Activated CD4-positive, alpha-beta T cell treated with anti-CD3 and anti-CD28 coated beads, Interleukin-2, amount 10 ng/mL, durations not matched to agents 24 days and 14 days (primary cell): Measurements from ENCODE around the gene SPRING1. TPM values are rescaled to one million over a fixed set of nuclear protein-coding genes. Genes with fewer than 3 reads are reported as not detected.

ENCODE experiments used
- DNase-seq: peaks from one replicate; pipeline ENCODE4 v3.0.0; 2022
- H3K27ac Mint-ChIP-seq: one replicate; pipeline ENCODE4 v1.8.0; 2022; ENCODE audit warnings: mild to moderate bottlenecking, mixed read lengths
- H3K27me3 Mint-ChIP-seq: one replicate; pipeline ENCODE4 v1.8.0; 2022; ENCODE audit warnings: mixed read lengths
- H3K36me3 Mint-ChIP-seq: one replicate; pipeline ENCODE4 v1.8.0; 2022; ENCODE audit warnings: low read depth, mild to moderate bottlenecking, mixed read lengths
- H3K4me1 Mint-ChIP-seq: one replicate; pipeline ENCODE4 v1.8.0; 2021; ENCODE audit warnings: mixed read lengths
- H3K4me3 Mint-ChIP-seq: one replicate; pipeline ENCODE4 v1.8.0; 2022; ENCODE audit warnings: mild to moderate bottlenecking, moderate library complexity, mixed read lengths
- H3K9me3 Mint-ChIP-seq: one replicate; pipeline ENCODE4 v1.8.0; 2021; ENCODE audit warnings: mixed read lengths
- intact Hi-C: fragments of 100-400 bp; cut with micrococcal nuclease; formaldehyde crosslinking; loops from one replicate; pipeline ENCODE4 v1.15.1; 2023
- total RNA-seq: library from RNA; stranded (reverse); gene quantifications from 2 replicates; pipeline ENCODE4 v1.2.3, GENCODE V29; 2022

The SPRING1 gene, protein sequence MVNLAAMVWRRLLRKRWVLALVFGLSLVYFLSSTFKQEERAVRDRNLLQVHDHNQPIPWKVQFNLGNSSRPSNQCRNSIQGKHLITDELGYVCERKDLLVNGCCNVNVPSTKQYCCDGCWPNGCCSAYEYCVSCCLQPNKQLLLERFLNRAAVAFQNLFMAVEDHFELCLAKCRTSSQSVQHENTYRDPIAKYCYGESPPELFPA
- 28.6 and 29.2 TPM in 2 replicates for total RNA-seq

DNA sequence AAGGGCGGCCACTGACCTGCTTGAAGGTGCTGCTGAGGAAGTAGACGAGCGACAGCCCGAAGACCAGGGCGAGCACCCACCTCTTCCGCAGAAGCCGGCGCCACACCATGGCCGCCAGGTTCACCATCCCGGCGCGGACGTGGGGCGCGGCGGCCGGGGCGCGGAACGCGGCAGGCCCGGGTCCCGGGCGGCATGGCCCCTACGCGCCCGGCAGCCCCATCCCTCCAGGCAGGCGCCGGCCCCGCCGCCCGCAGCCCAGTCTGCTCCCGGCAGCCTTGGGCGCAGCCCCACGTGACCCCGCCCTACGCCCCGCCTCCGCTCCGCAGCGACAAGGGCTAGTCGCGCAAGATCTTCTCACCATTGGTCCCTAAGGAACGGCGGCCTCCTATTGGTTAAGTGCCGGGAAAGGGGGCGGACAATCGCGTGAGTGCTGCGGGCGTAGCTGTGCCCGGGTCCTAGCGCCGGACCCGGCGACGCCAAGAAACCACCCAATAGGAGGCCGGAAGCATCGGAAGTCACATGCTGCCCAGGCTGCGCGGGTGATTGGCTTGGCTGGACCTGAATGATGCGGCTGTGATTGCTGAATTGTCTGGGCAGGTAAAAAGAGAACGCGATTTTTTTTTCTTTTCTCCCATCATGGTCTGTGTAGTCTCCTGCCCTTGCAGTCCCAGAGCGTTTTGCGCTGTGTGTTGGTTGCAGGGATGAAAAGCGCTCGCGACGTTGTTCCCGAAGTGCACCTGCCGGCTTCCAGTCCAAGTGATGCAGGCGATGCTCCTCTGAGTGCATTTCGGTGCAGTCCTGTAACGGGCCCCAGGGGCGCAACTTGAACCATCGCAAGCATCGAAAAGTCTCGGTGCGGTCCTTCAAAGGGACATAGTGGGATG, at the start of gene SPRING1, which contains the start of gene RNFT2:
Gene SPRING1, minus strand, starts transcription at position 296 of the 884 bp plus-strand sequence. Its CDS starts 169 bp downstream, at position 127.
Gene RNFT2, plus strand, starts transcription at position 542 of the 884 bp plus-strand sequence. CDS start 2,183 bp downstream, outside the sequence.
- H3K9me3 Mint-ChIP-seq: no peaks in the 10 kb centered on the region
- DNase-seq: peak; percentile 100
- intact Hi-C loops: loop anchor here (1.0 to 5.0 kb wide), 6 partner anchors 81 to 461 kb away; partner anchors contain the start of genes FBXO21, MED13L and TESC
- peaks cover 19% of the 10 kb centered on the region for H3K36me3 Mint-ChIP-seq
- no peaks in the 10 kb centered on the region for H3K27me3 Mint-ChIP-seq
- peak within 1 kb of the TSS; percentile 87 for H3K4me3 Mint-ChIP-seq
- peaks cover 13% of the 10 kb centered on the region for H3K4me1 Mint-ChIP-seq
- H3K27ac Mint-ChIP-seq: peak within 1 kb of the TSS; percentile 89

DNA sequence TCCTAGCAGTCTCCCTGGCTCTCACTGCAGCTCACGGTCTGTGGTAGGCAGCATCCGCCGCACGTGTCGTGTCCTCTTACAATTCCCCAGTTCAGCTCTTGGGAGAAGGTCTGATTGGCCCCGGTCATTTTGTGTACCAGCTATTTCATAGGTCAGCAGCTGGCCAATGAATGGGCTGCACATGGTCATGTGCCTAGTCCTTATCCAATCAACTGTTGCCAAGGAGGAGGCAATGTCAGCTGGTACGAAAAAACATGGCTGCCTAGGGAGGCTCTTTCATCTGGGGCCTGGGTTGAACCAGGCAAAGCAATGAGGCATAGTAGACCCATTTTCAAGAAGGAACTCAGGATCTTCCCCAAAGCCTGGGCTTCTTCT, 46.4 kb upstream of the SPRING1 start:
- no peaks in the 10 kb centered on the region for H3K9me3 Mint-ChIP-seq
- H3K27me3 Mint-ChIP-seq: no peaks in the 10 kb centered on the region
- DNase-seq: no peak
- H3K4me3 Mint-ChIP-seq: no peak overlapping the region
- H3K36me3 Mint-ChIP-seq: no peaks in the 10 kb centered on the region
- no peaks in the 10 kb centered on the region for H3K4me1 Mint-ChIP-seq
- intact Hi-C loops: no loop called here
- no peak overlapping the region for H3K27ac Mint-ChIP-seq

DNA sequence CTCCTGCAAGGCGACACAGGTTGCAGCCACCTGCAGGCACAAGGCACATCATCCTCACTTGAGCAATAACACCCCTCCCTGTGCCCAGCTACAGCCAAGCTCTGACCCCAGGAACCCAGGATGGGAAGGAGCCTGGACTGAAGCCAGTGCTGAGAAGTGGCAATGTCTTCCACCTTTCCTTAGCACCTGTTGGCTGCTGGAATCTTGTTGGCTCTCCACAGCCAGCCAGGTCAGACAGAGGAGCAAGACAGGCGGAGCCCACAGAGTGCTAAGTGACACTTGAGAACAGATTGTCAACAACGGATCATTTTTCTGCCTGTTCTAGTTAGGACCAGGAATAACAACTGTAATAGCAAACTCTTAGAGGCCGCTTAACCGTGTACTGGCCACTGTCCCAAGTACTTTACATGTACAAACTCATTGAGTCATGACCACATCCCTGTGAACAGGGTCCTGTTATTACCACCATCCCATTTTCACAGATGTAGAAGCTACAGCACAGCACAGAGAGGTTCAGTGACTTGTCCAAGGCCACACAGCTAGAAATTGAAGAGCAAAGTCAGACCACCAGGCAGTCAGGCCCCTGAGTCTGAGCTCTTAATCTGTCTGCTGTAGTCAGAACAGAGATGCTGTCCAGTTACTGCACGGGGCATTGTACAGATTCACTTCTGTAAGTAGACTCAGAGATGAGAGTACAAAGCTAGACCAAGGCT, 45.8 kb upstream of the SPRING1 start:
- Mint-ChIP-seq H3K36me3 (no peaks in the 10 kb centered on the region), H3K4me3 (no peak overlapping the region), H3K9me3 (no peaks in the 10 kb centered on the region), H3K27ac (no peak overlapping the region), H3K4me1 (no peaks in the 10 kb centered on the region), H3K27me3 (no peaks in the 10 kb centered on the region)
- no peak for DNase-seq
- intact Hi-C loops: no loop called here

DNA sequence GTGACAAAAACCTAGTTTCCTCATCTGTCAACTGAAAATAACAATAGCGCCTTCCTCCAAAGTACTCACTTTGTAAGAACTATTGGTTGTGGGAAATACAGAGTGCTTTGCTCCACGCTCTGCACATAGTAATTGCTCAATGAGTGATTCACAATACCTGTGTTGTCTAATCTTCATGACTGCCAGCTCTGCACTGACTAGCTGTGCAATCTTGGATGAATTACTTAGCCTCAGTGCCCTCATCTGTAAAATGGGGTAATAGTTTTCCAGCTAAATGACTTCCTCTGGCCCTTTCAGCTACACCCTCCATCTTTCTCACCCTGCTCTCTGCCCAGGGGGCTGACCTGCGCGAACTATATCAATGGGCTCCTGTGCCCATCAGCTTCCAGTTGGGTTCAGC, 43.1 kb upstream of the SPRING1 start:
- Mint-ChIP-seq H3K9me3 (no peaks in the 10 kb centered on the region), H3K4me1 (no peaks in the 10 kb centered on the region), H3K27ac (no peak overlapping the region), H3K36me3 (no peaks in the 10 kb centered on the region), H3K4me3 (no peak overlapping the region), H3K27me3 (no peaks in the 10 kb centered on the region)
- DNase-seq: no peak
- intact Hi-C loops: no loop called here

DNA sequence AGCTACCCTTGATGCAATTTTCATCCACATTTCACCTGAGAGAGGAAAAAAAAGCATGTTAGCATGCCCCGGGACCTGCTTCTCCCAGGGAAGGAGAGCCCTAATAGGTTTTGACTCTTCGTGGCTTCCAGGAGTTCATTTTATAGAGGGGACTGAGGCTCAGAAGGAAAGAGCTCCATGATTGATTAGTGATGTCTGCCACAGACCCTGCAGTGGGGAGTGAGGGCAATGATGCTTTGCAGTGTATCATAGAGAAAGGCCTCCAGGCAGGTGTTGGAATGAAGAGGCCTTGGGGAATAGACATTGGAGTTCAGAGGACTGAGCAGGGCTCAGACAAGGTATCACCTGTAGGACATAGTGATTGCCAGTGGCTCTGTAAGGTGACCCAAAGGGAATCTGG, 41.7 kb upstream of the SPRING1 start:
- Mint-ChIP-seq H3K27ac (no peak overlapping the region), H3K9me3 (no peaks in the 10 kb centered on the region), H3K4me3 (no peak overlapping the region), H3K36me3 (no peaks in the 10 kb centered on the region), H3K4me1 (no peaks in the 10 kb centered on the region), H3K27me3 (no peaks in the 10 kb centered on the region)
- intact Hi-C loops: no loop called here
- DNase-seq: no peak

DNA sequence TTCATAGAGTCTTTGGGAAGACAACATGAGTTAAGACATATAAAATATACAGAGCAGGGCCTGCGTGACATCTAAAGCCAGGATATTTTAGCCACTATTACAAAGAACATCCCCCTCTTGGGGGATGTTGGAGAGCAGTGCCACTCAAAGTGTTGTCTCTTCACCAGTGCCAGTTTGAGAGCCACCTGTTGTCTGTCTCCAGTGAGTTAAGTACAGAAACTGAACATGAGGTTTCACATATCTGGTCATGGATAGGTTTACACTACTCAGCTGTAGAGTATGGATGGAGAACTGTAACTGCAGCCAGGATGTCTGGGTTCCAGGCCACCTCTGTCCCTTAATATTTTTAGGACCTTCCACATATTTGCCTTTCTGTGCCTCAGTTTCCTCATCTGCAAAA, 39.4 kb upstream of the SPRING1 start:
- Mint-ChIP-seq H3K27ac (no peak overlapping the region), H3K27me3 (no peaks in the 10 kb centered on the region), H3K4me3 (no peak overlapping the region), H3K36me3 (no peaks in the 10 kb centered on the region), H3K9me3 (no peaks in the 10 kb centered on the region), H3K4me1 (peaks cover 2% of the 10 kb centered on the region)
- intact Hi-C loops: no loop called here
- DNase-seq: no peak

DNA sequence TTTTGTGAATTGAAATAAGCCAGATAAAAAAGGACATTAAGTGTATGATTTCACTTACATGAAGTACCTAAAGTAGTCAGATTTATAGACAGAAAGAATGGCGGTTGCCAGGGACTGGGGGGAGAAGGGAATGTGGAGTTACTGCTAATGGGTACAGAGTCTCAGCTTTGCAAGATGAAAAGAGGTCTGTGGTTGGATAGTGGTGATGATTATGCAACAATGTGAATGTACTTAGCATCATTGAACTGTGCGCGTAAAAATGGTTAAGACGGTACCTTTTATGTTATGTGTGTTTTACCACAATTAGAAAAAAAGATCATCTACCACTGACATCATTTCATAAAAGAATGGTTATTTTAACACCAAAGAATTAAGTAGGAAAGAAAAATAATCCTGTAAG, 36.2 kb upstream of the SPRING1 start:
- intact Hi-C loops: no loop called here
- no peaks in the 10 kb centered on the region for H3K36me3 Mint-ChIP-seq
- peaks cover 2% of the 10 kb centered on the region for H3K4me1 Mint-ChIP-seq
- H3K4me3 Mint-ChIP-seq: no peak overlapping the region
- no peaks in the 10 kb centered on the region for H3K9me3 Mint-ChIP-seq
- no peak for DNase-seq
- H3K27ac Mint-ChIP-seq: no peak overlapping the region
- no peaks in the 10 kb centered on the region for H3K27me3 Mint-ChIP-seq

DNA sequence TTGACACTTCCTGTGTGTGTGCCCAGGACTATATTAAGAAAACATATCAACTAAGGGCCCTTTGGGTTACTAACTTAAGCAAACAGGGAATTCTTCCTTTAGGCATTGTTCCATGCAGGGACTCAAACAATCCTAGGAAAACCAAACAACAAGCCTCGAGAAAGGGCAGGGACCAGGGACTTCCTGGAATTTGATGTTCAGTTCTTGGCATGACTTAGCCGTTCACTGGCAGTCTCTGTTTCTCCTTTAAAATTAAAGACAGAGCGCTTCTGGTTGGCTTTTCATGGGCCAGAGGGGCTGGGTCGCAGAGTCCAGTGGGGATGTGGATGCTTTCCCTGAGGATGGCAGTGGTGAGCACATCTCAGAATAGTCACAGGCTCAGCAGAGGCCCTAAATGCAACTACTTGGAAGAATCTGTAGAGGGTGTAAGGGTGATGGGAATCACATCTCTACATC, 35.4 kb upstream of the SPRING1 start:
- Mint-ChIP-seq H3K27me3 (no peaks in the 10 kb centered on the region), H3K36me3 (no peaks in the 10 kb centered on the region), H3K4me1 (peaks cover 2% of the 10 kb centered on the region), H3K27ac (no peak overlapping the region), H3K4me3 (no peak overlapping the region), H3K9me3 (no peaks in the 10 kb centered on the region)
- no peak for DNase-seq
- intact Hi-C loops: no loop called here

DNA sequence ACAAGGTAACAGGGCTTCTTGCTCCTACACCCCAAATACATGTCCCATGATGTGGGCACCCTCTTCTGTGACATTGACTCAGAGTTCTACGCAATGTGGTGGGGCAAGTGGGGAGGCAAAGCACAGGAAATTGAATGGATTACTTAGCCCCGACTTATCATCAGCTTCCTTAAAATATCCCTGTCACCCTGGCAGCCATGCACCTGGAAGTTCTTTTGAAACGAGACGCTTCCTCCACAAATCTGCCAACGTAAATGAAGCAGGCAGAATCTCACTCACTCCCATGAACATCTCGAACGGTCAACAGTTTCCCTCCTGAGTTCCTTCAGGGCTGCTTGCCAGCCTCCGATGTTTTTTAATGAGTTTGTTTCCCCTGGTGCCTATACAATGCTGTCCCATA, 33.8 kb upstream of the SPRING1 start:
- no peak overlapping the region for H3K27ac Mint-ChIP-seq
- intact Hi-C loops: no loop called here
- H3K36me3 Mint-ChIP-seq: no peaks in the 10 kb centered on the region

DNA sequence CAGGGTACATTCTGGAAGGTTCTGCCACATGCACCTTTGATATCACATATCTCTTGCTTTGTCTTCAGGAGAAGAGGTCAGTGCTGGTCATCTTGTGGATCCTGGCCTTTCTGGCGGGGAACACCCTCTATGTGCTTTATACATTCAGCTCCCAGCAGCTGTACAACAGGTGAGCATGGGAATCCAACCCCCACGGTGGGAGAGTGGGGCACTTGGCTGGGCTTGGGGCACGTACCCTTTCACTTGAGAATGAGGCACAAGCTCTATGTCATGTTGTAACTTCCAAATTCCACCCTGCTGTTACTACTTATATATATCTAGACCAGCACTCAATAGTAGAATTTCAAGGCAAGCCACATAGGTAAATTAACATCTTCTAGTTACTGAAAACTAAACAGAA, 28.9 kb upstream of the SPRING1 start:
- no peaks in the 10 kb centered on the region for H3K4me1 Mint-ChIP-seq
- intact Hi-C loops: no loop called here
- DNase-seq: no peak
- H3K4me3 Mint-ChIP-seq: no peak overlapping the region
- no peaks in the 10 kb centered on the region for H3K9me3 Mint-ChIP-seq
- H3K27ac Mint-ChIP-seq: no peak overlapping the region
- no peaks in the 10 kb centered on the region for H3K27me3 Mint-ChIP-seq
- H3K36me3 Mint-ChIP-seq: no peaks in the 10 kb centered on the region

More for the DNA sequence above, 33.8 kb upstream of the SPRING1 start:
- DNase-seq: no peak
- no peak overlapping the region for H3K4me3 Mint-ChIP-seq
- H3K4me1 Mint-ChIP-seq: peaks cover 2% of the 10 kb centered on the region
- no peaks in the 10 kb centered on the region for H3K9me3 Mint-ChIP-seq
- no peaks in the 10 kb centered on the region for H3K27me3 Mint-ChIP-seq

DNA sequence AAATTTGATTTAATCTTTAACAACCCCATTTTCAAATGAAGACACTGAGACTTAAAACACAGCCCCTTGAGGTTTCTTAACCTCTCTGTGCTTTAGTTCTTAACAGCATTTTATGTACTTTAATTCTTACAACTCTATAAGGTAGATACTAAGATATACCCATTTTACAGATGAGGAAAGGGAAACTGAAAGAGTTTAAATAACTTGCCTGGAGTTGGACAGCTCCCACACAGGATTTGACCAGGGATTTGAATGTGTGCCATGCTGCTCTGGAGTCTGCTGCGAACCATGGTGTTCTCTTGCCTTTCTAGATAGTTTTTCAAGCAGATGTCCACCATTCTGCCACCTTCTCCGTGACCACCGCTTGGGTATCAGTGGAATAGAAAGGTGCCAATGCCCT, 28.4 kb upstream of the SPRING1 start:
- Mint-ChIP-seq H3K27me3 (no peaks in the 10 kb centered on the region), H3K4me1 (no peaks in the 10 kb centered on the region), H3K4me3 (no peak overlapping the region), H3K36me3 (no peaks in the 10 kb centered on the region), H3K27ac (no peak overlapping the region), H3K9me3 (no peaks in the 10 kb centered on the region)
- no peak for DNase-seq
- intact Hi-C loops: no loop called here

DNA sequence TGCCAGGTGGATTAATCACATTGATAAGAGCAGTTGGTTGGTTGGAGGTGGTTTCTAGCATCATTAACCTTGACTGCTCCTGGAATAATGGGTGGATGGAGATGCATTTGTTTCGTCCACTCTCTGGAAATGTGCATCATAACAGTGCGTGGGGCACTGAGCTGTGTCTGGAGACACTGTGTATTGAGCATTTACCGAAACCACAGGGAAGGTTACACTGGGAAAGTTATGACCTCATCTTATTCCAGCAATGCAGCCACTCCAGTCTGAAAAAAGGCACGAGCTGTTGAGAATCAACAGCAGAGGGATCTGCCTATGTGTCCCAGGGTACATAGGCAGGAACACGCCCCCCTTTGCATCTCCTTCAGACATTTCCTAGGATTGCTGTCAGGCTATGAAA, 27.4 kb upstream of the SPRING1 start:
- Mint-ChIP-seq H3K36me3 (peaks cover 3% of the 10 kb centered on the region), H3K9me3 (no peaks in the 10 kb centered on the region), H3K27ac (no peak overlapping the region), H3K4me1 (no peaks in the 10 kb centered on the region), H3K4me3 (no peak overlapping the region), H3K27me3 (no peaks in the 10 kb centered on the region)
- intact Hi-C loops: no loop called here
- no peak for DNase-seq

DNA sequence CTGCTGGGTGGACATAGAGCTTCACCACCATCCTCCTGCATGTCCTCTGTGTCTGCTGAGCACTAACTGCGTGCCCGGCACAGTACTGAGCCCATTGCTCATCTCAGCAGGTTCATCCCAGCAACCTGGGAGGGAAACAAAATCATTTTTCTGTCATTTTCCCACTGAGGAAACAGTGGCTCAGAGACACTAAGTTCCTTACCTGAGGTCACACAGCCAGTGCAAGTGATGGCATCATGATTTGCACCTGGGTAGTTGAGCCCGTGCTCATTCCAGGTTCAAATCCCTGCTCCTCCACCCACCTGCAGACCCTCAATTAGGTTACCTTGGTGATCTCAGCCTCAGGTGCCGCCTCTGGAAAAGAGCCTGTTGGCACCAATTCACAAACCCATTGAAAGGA, 23.6 kb upstream of the SPRING1 start:
- intact Hi-C loops: no loop called here
- H3K36me3 Mint-ChIP-seq: peaks cover 3% of the 10 kb centered on the region
- H3K4me3 Mint-ChIP-seq: no peak overlapping the region
- no peaks in the 10 kb centered on the region for H3K27me3 Mint-ChIP-seq
- H3K4me1 Mint-ChIP-seq: peaks cover 12% of the 10 kb centered on the region
- no peak overlapping the region for H3K27ac Mint-ChIP-seq
- no peak for DNase-seq
- H3K9me3 Mint-ChIP-seq: peaks cover 7% of the 10 kb centered on the region

DNA sequence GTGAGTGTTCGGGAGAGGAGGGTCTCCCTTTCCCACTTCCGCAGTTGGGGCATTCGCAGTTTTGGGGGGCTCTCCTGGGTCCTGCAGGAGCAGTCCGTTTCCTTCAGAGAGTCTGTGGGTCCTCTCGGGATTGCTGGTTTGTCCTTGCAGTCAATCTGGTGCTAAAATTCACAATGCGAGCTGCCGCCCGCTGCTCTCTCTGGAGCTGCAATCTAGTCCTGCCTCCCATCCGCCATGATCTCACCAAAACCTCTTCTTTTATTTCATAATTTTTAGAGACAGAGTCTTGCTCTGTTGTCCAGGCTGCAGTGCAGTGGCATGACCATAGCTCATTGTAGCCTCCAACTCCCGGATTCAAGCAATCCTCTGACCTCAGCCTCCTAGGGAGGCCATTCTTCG, 22.8 kb upstream of the SPRING1 start:
- Mint-ChIP-seq H3K4me3 (peak overlapping the region; percentile 68), H3K27ac (peak overlapping the region; percentile 32), H3K4me1 (peaks cover 12% of the 10 kb centered on the region), H3K36me3 (peaks cover 9% of the 10 kb centered on the region), H3K27me3 (no peaks in the 10 kb centered on the region), H3K9me3 (peaks cover 7% of the 10 kb centered on the region)
- intact Hi-C loops: no loop called here
- DNase-seq: no peak
